ENCODE measurements around the gene CARD9.

Gene CARD9

GRCh38 chr9:136348691-136349090 lies 24.8 kb downstream of the CARD9 start:
- no peak overlapping the region for H3K27ac Mint-ChIP-seq
- no peaks in the 10 kb centered on the region for H3K36me3 Mint-ChIP-seq (ENCODE audit: low read depth)
- no peak overlapping the region for H3K4me3 Mint-ChIP-seq
- H3K9me3 Mint-ChIP-seq, result no peaks in the 10 kb centered on the region
- no peaks in the 10 kb centered on the region for H3K4me1 Mint-ChIP-seq
- H3K27me3 Mint-ChIP-seq (ENCODE audit: low read depth), result no peaks in the 10 kb centered on the region
- TF ChIP-seq CTCF (IDR thresholded peaks at IDR 0.05; ENCODE audit: unreplicated experiment in 3 of 3), result no peak

GRCh38 chr9:136347472-136348256 lies 25.8 kb downstream of the CARD9 start:
- TF ChIP-seq CTCF (IDR thresholded peaks at IDR 0.05; ENCODE audit: unreplicated experiment in 3 of 3), result no peak
- Mint-ChIP-seq H3K27me3 (ENCODE audit: low read depth) (no peaks in the 10 kb centered on the region), H3K4me3 (no peak overlapping the region), H3K27ac (no peak overlapping the region), H3K4me1 (no peaks in the 10 kb centered on the region), H3K9me3 (no peaks in the 10 kb centered on the region), H3K36me3 (ENCODE audit: low read depth) (no peaks in the 10 kb centered on the region)

- no peak for TF ChIP-seq CTCF (IDR thresholded peaks at IDR 0.05; ENCODE audit: unreplicated experiment in 3 of 3)
- Mint-ChIP-seq H3K27me3 (ENCODE audit: low read depth) (no peaks in the 10 kb centered on the region), H3K27ac (no peak overlapping the region), H3K36me3 (ENCODE audit: low read depth) (no peaks in the 10 kb centered on the region), H3K4me3 (no peak overlapping the region), H3K9me3 (no peaks in the 10 kb centered on the region), H3K4me1 (peaks cover 2% of the 10 kb centered on the region)
Observed at GRCh38 chr9:136346927-136347465, 26.5 kb downstream of the CARD9 start.

- no peaks in the 10 kb centered on the region for H3K36me3 Mint-ChIP-seq (ENCODE audit: low read depth)
- no peak overlapping the region for H3K4me3 Mint-ChIP-seq
- peak in 1 of 3 experiments; percentile 30 for TF ChIP-seq CTCF (IDR thresholded peaks at IDR 0.05; ENCODE audit: unreplicated experiment in 3 of 3)
- H3K4me1 Mint-ChIP-seq, result peaks cover 5% of the 10 kb centered on the region
- no peak overlapping the region for H3K27ac Mint-ChIP-seq
- no peaks in the 10 kb centered on the region for H3K27me3 Mint-ChIP-seq (ENCODE audit: low read depth)
- no peaks in the 10 kb centered on the region for H3K9me3 Mint-ChIP-seq
Observed at GRCh38 chr9:136346157-136346481, 27.4 kb downstream of the CARD9 start.

- TF ChIP-seq CTCF (IDR thresholded peaks at IDR 0.05; ENCODE audit: unreplicated experiment in 3 of 3), result peak; percentile 29 to 52 (median 44)
- Mint-ChIP-seq H3K36me3 (ENCODE audit: low read depth) (no peaks in the 10 kb centered on the region), H3K4me3 (no peak overlapping the region), H3K4me1 (peaks cover 5% of the 10 kb centered on the region), H3K9me3 (no peaks in the 10 kb centered on the region), H3K27me3 (ENCODE audit: low read depth) (no peaks in the 10 kb centered on the region), H3K27ac (no peak overlapping the region)
Observed at GRCh38 chr9:136345281-136346156, 27.9 kb downstream of the CARD9 start.

All from nephron (organoid).